Measurements from ENCODE around the gene AGFG2.
"Not testable (repeated sequence)": the region's sequence is repeated elsewhere in the genome, so short reads cannot be mapped to it uniquely, and the experiment has no call there.

Gene AGFG2

GRCh38 chr7:100553032-100553431 is 14.0 kb downstream of the AGFG2 start:
- no peak for DNase-seq (ENCODE audit: low spot score)

GRCh38 chr7:100555701-100556100 is 16.7 kb downstream of the AGFG2 start:
- DNase-seq (ENCODE audit: low spot score), result no peak

GRCh38 chr7:100556541-100556940 is 17.5 kb downstream of the AGFG2 start:
- no peak for DNase-seq (ENCODE audit: low spot score)

- DNase-seq (ENCODE audit: low spot score), result peak; percentile 2
Observed at GRCh38 chr7:100559127-100559526, 20.1 kb downstream of the AGFG2 start.

- peak; percentile 4 for DNase-seq (ENCODE audit: low spot score)
Observed at GRCh38 chr7:100561491-100562194, 22.6 kb downstream of the AGFG2 start.

- peak; percentile 3 for DNase-seq (ENCODE audit: low spot score)
Observed at GRCh38 chr7:100562195-100563099, 23.4 kb downstream of the AGFG2 start.

- peak; percentile 3 for DNase-seq (ENCODE audit: low spot score)
Observed at GRCh38 chr7:100563100-100563564, 24.1 kb downstream of the AGFG2 start.

- peak; percentile 93 for DNase-seq (ENCODE audit: low spot score)
Observed at GRCh38 chr7:100563809-100564400, 24.9 kb downstream of the AGFG2 start.

- DNase-seq (ENCODE audit: low spot score), result not testable (repeated sequence)
Observed at GRCh38 chr7:100564405-100564804, 25.4 kb downstream of the AGFG2 start.

- DNase-seq (ENCODE audit: low spot score), result peak; percentile 7
Observed at GRCh38 chr7:100565133-100565571, 26.1 kb downstream of the AGFG2 start.

- DNase-seq (ENCODE audit: low spot score), result peak; percentile 6
Observed at GRCh38 chr7:100566018-100566531, 27.1 kb downstream of the AGFG2 start.

- DNase-seq (ENCODE audit: low spot score), result peak; percentile 24
Observed at GRCh38 chr7:100567031-100567730, 28.2 kb downstream of the AGFG2 start.

- no peak for DNase-seq (ENCODE audit: low spot score)
Observed at GRCh38 chr7:100567751-100568175, 28.8 kb downstream of the AGFG2 start.

GRCh38 chr7:100568176-100568895 is 29.3 kb downstream of the AGFG2 start:
- DNase-seq (ENCODE audit: low spot score), result peak; percentile 53

GRCh38 chr7:100568896-100569844 is 30.2 kb downstream of the AGFG2 start:
- peak; percentile 79 for DNase-seq (ENCODE audit: low spot score)

- DNase-seq (ENCODE audit: low spot score), result no peak
Observed at GRCh38 chr7:100570954-100571828, 32.2 kb downstream of the AGFG2 start.

GRCh38 chr7:100571829-100572116 is 32.8 kb downstream of the AGFG2 start:
- DNase-seq (ENCODE audit: low spot score), result no peak

GRCh38 chr7:100572281-100572948 is 33.4 kb downstream of the AGFG2 start:
- DNase-seq (ENCODE audit: low spot score), result peak; percentile 4

Measured in HuH-7.5 (cell line).